Measurements from ENCODE around the gene GPR180. TPM values are rescaled to one million over a fixed set of nuclear protein-coding genes. Genes with fewer than 3 reads are reported as not detected.

The GPR180 gene
- total RNA-seq, 4 donors from 2014 or later: 5.3 to 33.4 (median 12.9) TPM

- DNase-seq (ENCODE audit: low spot score) (no peak), ATAC-seq (ENCODE audit: low FRiP score) (no peak)
- TF ChIP-seq, protein P1, sequence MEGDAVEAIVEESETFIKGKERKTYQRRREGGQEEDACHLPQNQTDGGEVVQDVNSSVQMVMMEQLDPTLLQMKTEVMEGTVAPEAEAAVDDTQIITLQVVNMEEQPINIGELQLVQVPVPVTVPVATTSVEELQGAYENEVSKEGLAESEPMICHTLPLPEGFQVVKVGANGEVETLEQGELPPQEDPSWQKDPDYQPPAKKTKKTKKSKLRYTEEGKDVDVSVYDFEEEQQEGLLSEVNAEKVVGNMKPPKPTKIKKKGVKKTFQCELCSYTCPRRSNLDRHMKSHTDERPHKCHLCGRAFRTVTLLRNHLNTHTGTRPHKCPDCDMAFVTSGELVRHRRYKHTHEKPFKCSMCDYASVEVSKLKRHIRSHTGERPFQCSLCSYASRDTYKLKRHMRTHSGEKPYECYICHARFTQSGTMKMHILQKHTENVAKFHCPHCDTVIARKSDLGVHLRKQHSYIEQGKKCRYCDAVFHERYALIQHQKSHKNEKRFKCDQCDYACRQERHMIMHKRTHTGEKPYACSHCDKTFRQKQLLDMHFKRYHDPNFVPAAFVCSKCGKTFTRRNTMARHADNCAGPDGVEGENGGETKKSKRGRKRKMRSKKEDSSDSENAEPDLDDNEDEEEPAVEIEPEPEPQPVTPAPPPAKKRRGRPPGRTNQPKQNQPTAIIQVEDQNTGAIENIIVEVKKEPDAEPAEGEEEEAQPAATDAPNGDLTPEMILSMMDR (IDR thresholded peaks at IDR 0.05): no peak
Observed at GRCh38 chr13:94657167-94657566, 55.5 kb downstream of the GPR180 start.

GRCh38 chr13:94658926-94659597 lies 57.4 kb downstream of the GPR180 start:
- DNase-seq (ENCODE audit: low spot score) (no peak), ATAC-seq (ENCODE audit: low FRiP score) (no peak)
- TF ChIP-seq, protein P1 (IDR thresholded peaks at IDR 0.05): no peak

- ATAC-seq (ENCODE audit: low FRiP score): no peak
- DNase-seq (ENCODE audit: low spot score): no peak
- TF ChIP-seq, protein P1 (IDR thresholded peaks at IDR 0.05): no peak
Observed at GRCh38 chr13:94659598-94659946, 57.9 kb downstream of the GPR180 start.

GRCh38 chr13:94660695-94661326 lies 59.2 kb downstream of the GPR180 start:
- no peak for ATAC-seq (ENCODE audit: low FRiP score)
- TF ChIP-seq, protein P1 (IDR thresholded peaks at IDR 0.05): no peak
- DNase-seq (ENCODE audit: low spot score): no peak

GRCh38 chr13:94661406-94661805 lies 59.7 kb downstream of the GPR180 start:
- TF ChIP-seq, protein P1 (IDR thresholded peaks at IDR 0.05): no peak

GRCh38 chr13:94662274-94662945 lies 60.8 kb downstream of the GPR180 start:
- TF ChIP-seq, protein P1 (IDR thresholded peaks at IDR 0.05): no peak
- DNase-seq (ENCODE audit: low spot score): no peak
- no peak for ATAC-seq (ENCODE audit: low FRiP score)

More at GRCh38 chr13:94661406-94661805, 59.7 kb downstream of the GPR180 start:
- ATAC-seq (ENCODE audit: low FRiP score) (no peak), DNase-seq (ENCODE audit: low spot score) (no peak)

All from omental fat pad (tissue), 4 donors.